Measurements from ENCODE around the gene COPG2.

COPG2 gene

DNA sequence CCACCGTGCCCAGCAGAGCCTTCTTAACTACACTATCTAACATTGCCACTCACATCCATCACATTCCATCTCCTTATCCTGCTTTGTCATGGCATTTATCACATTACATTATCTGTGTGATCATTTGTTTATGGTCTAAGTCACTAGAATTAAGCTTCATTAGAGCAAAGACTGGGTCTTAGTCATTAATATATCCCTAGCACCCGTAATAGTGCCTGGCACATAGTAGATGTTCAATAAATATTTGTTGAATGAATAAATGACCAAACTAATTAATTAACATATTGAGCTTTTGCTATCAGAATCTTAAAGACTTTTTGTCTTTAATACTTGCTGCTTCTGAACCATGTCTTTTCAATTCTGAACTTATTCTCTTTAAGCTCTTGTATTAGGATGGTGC lies 5.9 kb upstream of the COPG2 start:
- no peak overlapping the region for H3K4me3 ChIP-seq (ENCODE audit: low read depth, low read length)
- DNase-seq (ENCODE audit: low read depth): no peak
- TF ChIP-seq, protein P1, sequence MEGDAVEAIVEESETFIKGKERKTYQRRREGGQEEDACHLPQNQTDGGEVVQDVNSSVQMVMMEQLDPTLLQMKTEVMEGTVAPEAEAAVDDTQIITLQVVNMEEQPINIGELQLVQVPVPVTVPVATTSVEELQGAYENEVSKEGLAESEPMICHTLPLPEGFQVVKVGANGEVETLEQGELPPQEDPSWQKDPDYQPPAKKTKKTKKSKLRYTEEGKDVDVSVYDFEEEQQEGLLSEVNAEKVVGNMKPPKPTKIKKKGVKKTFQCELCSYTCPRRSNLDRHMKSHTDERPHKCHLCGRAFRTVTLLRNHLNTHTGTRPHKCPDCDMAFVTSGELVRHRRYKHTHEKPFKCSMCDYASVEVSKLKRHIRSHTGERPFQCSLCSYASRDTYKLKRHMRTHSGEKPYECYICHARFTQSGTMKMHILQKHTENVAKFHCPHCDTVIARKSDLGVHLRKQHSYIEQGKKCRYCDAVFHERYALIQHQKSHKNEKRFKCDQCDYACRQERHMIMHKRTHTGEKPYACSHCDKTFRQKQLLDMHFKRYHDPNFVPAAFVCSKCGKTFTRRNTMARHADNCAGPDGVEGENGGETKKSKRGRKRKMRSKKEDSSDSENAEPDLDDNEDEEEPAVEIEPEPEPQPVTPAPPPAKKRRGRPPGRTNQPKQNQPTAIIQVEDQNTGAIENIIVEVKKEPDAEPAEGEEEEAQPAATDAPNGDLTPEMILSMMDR (IDR thresholded peaks at IDR 0.05; ENCODE audit: insufficient read depth, low read depth, low read length, missing control alignments): no peak

DNA sequence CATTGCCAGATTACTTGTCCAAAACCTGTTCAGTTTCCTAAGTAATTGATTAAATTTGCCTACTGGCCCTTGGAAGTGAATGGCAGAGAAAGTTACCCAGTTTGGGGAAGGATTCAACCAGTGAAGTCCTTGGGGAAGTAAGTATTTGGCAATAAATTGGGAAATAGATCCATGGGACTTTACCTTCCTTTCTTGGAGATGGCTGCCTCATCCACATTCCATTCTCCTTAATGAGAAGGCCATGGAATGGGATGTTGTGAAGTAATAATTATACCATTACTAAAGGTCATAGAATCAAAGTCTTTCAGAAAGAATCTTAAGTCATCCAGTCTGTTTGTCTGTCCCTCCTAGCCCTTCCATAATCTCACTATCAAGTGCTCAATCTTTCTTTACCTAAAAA lies 4.5 kb upstream of the COPG2 start:
- no peak for DNase-seq (ENCODE audit: low read depth)

DNA sequence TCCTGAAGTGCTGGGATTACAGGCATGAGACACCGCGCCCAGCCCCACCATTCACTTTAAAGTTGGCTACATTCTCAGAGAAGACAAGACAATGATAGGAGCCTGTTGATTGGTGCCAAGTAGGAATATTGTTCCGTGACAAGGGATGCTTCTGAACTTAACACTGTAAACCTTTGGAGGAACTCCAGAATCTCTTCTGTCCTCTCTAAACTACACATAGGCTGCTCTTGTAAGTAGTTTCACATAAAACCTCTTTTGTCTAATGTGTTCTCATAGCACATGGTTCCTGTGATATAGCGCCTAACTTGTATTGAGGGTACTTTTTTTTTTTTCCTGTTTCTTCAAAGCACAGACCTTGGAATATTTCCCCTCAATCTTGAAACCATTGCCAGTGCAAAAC lies 3.6 kb upstream of the COPG2 start:
- no peak for DNase-seq (ENCODE audit: low read depth)
- TF ChIP-seq, protein P1 (IDR thresholded peaks at IDR 0.05; ENCODE audit: insufficient read depth, low read depth, low read length, missing control alignments): no peak
- no peak overlapping the region for H3K4me3 ChIP-seq (ENCODE audit: low read depth, low read length)

More for the DNA sequence above, 4.5 kb upstream of the COPG2 start:
- H3K4me3 ChIP-seq (ENCODE audit: low read depth, low read length): no peak overlapping the region
- TF ChIP-seq, protein P1 (IDR thresholded peaks at IDR 0.05; ENCODE audit: insufficient read depth, low read depth, low read length, missing control alignments): no peak

DNA sequence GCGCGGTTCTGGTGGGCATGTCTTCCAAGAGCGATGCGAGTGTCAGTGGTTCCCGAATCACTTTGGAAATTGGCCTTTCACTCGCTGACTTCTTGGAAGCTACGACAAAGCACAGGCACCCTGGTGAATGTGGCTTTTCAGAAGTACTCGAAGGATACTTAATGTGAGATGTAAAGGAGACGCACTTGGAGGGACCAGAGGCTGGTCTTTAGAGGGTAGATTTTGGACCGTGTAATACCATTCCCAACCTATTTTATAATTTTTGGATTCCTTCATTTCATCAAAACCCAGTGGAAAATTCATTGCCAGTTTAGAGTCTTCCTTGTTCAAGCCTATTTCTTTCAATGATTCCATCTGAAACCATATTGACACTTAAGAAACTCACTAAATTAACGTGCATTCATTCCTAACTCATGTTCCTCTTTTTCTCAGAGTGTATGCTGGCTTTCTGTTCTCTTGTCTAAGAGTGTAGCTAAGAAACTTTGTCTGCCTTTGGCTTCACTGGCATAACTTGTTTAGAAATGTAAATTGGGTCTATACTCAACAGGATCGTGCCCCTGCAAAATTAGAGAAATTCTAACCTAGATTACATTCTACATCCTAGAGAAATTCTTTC lies 645 bp upstream of the COPG2 start:
- TF ChIP-seq, protein P1 (IDR thresholded peaks at IDR 0.05; ENCODE audit: insufficient read depth, low read depth, low read length, missing control alignments): no peak
- DNase-seq (ENCODE audit: low read depth): no peak
- H3K4me3 ChIP-seq (ENCODE audit: low read depth, low read length): peak overlapping the region; percentile 94

DNA sequence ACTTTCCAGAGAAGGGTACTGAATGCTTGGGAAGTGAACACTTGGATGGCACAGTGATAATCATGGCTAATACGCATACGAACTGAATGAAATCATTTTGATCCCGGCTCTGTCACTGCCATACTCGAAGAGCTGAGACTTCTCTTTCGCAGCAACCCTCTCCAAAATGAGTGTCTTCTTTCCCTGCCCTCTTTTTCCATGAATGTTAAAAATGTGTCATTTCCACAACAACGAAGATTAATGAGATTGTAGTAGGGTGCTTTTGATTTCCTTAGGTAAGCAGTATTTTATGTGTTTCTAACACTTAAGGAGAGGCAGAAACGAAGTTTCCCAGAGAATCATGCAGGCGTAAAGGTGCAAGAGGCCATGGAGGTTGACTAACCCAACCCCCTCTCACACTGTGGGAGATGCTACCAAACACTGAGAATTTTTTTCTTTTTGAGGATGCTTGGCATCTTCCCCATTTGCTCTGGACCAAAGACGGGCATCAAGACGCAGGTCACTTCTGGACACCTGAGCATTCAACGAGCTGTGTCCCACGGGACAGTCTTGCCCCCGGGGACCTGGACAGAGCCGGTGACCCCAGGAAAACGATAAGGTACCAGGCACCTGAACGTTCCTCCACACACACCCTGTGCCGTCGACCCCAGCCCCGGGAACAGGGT lies 823 bp downstream of the COPG2 start:
- DNase-seq (ENCODE audit: low read depth): no peak
- TF ChIP-seq, protein P1 (IDR thresholded peaks at IDR 0.05; ENCODE audit: insufficient read depth, low read depth, low read length, missing control alignments): no peak
- peak overlapping the region; percentile 59 for H3K4me3 ChIP-seq (ENCODE audit: low read depth, low read length)

DNA sequence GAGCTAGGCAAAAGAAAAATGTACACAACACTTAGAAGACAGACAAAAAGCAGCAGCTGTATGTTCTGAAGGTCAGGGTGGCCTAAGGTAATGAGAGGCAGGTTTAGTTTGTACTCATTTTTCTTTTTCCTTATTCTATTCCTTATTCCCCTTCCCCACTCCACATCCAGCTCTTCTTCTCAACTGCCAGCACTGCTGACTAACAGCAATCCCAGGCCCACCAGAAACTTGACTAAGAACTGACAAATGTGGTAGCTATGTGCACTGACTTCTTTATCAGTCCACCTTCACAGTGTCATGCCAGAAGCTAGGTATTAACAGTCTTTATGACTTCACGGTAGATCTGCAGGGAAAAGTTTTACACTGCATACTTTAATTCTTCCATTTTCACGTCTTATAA lies 6.1 kb downstream of the COPG2 start:
- H3K4me3 ChIP-seq (ENCODE audit: low read depth, low read length): no peak overlapping the region
- TF ChIP-seq, protein P1 (IDR thresholded peaks at IDR 0.05; ENCODE audit: insufficient read depth, low read depth, low read length, missing control alignments): no peak
- no peak for DNase-seq (ENCODE audit: low read depth)

DNA sequence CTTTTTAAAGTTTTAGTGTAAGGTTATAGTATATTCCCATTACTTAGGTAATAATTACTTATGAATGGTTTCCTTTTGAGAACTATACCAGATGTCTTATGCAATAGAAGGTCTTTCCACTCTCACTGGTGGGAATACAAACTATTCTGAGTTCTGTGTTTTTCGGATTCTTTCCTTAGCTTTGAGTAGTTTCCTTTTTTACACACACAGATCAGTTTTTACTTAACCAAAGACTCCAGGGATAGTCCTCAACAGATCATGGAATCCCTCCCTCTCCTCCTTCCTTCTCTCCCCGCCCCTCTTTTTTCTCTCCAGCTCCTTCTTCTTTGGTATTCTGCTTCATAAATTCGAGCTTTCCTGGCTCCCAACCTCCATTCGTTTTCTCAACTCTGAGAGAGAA lies 13.3 kb downstream of the COPG2 start:
- DNase-seq (ENCODE audit: low read depth): no peak

More for the DNA sequence above, 13.3 kb downstream of the COPG2 start:
- TF ChIP-seq, protein P1 (IDR thresholded peaks at IDR 0.05; ENCODE audit: insufficient read depth, low read depth, low read length, missing control alignments): no peak
- H3K4me3 ChIP-seq (ENCODE audit: low read depth, low read length): no peak overlapping the region
